Stimulated activated memory B cell treated with anti-CD40 and anti-IgM and Interleukin-4, amounts not matched to agents 10 μg/mL and 1 μg/mL and 100 μg/mL, for 72 hours (primary cell): ENCODE results near the gene PSMG1.
"Not testable (repeated sequence)": the region's sequence is repeated elsewhere in the genome, so short reads cannot be mapped to it uniquely, and the experiment has no call there.

Source experiments
- ATAC-seq: fragments of 150-1000 bp; cut with Tn5 transposase; 2 replicates; pipeline ENCODE4 v1.10.0; 2021
- H3K27ac Mint-ChIP-seq: one replicate; pipeline ENCODE4 v1.8.0; 2022; ENCODE audit warnings: mild to moderate bottlenecking, mixed read lengths
- H3K27me3 Mint-ChIP-seq: one replicate; pipeline ENCODE4 v1.8.0; 2022; ENCODE audit warnings: mixed read lengths
- H3K36me3 Mint-ChIP-seq: one replicate; pipeline ENCODE4 v1.8.0; 2022; ENCODE audit warnings: mixed read lengths
- H3K4me1 Mint-ChIP-seq: one replicate; pipeline ENCODE4 v1.8.0; 2022; ENCODE audit warnings: mixed read lengths
- H3K4me3 Mint-ChIP-seq: one replicate; pipeline ENCODE4 v1.8.0; 2022; ENCODE audit warnings: mild to moderate bottlenecking, moderate library complexity, mixed read lengths
- H3K9me3 Mint-ChIP-seq: one replicate; pipeline ENCODE4 v1.8.0; 2022; ENCODE audit warnings: mixed read lengths

The PSMG1 gene

DNA sequence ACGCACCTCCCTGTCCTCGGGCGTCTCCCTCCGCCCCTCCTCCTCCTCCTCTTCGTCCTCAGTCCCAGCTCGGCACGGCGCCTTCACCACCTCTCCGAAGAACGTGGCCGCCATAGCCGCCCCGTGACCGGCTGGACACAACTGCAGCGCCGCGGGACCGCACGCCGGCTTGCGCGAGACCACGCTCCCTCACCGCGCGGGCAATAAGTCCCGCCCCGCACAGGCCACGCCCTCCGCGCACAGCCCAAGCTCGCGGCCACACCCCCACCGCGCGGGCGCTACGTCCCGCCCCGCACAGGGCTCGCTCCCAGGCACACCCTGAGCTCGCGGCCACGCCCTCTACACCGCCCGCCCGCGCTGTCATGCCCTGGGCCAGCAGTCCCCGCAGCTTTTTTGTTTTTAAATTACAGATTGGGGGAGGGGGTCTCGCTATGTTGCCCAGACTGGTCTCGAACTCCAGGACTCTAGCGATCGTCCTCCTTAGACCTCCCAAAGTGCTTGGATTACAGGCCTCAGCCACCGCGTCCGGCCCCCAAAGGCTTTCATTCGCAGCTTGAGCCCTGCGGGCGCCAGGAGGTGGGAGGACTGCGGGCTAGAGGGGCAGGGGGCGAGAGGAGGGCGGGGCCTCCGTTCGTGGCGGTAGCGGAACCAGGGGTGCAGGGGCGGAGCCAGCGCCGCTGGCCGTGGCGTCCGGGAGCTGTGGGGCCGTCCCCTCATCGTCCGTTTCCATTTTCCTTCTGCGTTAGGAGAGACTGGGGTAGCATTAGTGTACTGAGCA lies at the start of gene PSMG1:
Gene PSMG1 (minus strand): TSS at position 180 of the 778 bp plus-strand sequence. CDS start 66 bp downstream, at position 114.
- H3K36me3 Mint-ChIP-seq: no peaks in the 10 kb centered on the region
- peak within 1 kb of the TSS; percentile 90 for H3K4me3 Mint-ChIP-seq
- H3K4me1 Mint-ChIP-seq: peaks cover 45% of the 10 kb centered on the region
- peak; percentile 99 for ATAC-seq
- H3K27ac Mint-ChIP-seq: peak within 1 kb of the TSS; percentile 88
- H3K9me3 Mint-ChIP-seq: no peaks in the 10 kb centered on the region
- no peaks in the 10 kb centered on the region for H3K27me3 Mint-ChIP-seq

- Mint-ChIP-seq H3K4me3 (no peak overlapping the region), H3K9me3 (no peaks in the 10 kb centered on the region), H3K27me3 (no peaks in the 10 kb centered on the region), H3K4me1 (no peaks in the 10 kb centered on the region), H3K36me3 (peaks cover 50% of the 10 kb centered on the region), H3K27ac (no peak overlapping the region)
- ATAC-seq: no peak
These were observed 49.6 kb upstream of the PSMG1 start for GRCh38 chr21:39232861-39233291.

DNA sequence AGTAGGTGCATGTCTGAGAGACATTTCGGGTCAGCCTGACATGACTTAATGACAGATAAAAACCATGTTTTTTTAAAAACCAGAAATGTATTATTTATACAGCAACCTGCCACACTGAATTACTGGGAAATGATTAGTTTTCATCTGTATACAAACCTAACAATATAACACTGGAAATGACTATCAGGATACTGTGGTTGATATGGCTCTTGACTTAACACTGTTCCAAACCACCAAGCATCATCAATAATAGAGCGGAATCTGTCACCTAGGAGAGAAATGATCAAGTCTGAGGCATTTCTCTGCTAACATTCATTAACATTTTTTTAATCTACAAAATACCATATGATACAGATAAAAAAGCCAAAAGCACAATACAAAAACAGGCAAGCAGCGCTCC lies 41.7 kb upstream of the PSMG1 start:
- Mint-ChIP-seq H3K4me1 (no peaks in the 10 kb centered on the region), H3K36me3 (peaks cover 58% of the 10 kb centered on the region), H3K4me3 (no peak overlapping the region), H3K27ac (no peak overlapping the region), H3K9me3 (no peaks in the 10 kb centered on the region), H3K27me3 (no peaks in the 10 kb centered on the region)
- ATAC-seq: no peak

DNA sequence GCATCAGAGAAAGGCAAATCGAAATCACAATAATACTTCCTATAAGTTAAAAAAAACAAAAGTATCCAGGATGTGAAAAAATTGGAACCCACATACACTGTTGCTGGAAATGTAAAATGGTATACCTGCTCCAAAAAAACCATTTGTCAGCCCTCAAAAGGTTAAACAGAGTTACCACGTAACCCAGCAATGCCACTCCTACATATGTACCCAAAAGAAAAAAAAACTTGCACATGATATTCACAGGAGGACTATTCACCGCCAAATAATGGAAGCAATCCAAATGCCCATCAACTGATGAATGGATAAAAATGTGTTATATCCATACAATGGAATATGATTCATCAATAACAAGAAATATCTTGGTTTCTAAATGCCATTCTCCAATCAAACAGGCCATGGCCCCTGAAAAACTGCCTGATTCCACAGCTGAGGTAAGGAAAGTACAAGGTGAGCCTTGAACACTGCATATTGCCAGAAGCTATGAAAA lies 38.8 kb upstream of the PSMG1 start:
- Mint-ChIP-seq H3K27ac (no peak overlapping the region), H3K4me3 (no peak overlapping the region), H3K36me3 (peaks cover 53% of the 10 kb centered on the region), H3K27me3 (no peaks in the 10 kb centered on the region), H3K9me3 (no peaks in the 10 kb centered on the region), H3K4me1 (no peaks in the 10 kb centered on the region)
- ATAC-seq: no peak

DNA sequence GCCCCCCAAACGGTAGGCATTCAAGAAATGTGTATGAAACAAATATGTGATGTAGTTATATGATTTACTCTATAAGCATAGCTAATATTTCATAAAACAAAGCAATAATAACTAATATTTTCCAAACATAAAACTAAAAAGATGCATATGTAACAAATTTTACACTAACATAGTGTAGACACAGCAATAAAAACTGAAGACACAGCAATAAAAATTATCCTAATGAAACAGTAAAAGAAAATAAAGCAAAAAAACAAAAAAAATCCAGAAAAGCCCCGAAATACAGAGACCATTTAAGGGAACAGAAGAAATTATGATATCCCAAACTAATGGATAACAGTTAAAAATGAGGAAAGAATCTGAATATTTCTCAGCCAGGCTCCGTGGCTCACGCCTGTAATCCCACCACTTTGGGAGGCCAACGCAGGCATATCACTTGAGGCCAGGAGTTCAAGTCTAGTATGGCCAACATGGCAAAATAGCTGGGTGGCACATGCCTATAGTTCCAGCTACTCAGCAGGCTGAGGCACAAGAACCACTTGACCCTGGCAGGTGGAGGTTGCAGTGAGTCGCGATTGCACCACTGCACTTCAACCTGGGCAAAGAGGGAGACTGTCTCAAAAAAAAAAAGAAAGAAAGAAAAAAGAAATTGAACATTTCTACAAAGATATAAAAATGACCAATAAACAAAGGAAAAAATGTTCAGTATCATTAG lies 38.2 kb upstream of the PSMG1 start:
- Mint-ChIP-seq H3K4me1 (no peaks in the 10 kb centered on the region), H3K4me3 (no peak overlapping the region), H3K27ac (no peak overlapping the region), H3K27me3 (no peaks in the 10 kb centered on the region), H3K9me3 (no peaks in the 10 kb centered on the region), H3K36me3 (peaks cover 49% of the 10 kb centered on the region)
- ATAC-seq: no peak

- not testable (repeated sequence) for H3K4me1 Mint-ChIP-seq, H3K27me3 Mint-ChIP-seq, ATAC-seq, H3K27ac Mint-ChIP-seq, H3K4me3 Mint-ChIP-seq, H3K9me3 Mint-ChIP-seq
- peaks cover 43% of the 10 kb centered on the region for H3K36me3 Mint-ChIP-seq
These were observed 37.6 kb upstream of the PSMG1 start for GRCh38 chr21:39220875-39221274.

- H3K27me3 Mint-ChIP-seq: no peaks in the 10 kb centered on the region
- H3K4me3 Mint-ChIP-seq: no peak overlapping the region
- peaks cover 38% of the 10 kb centered on the region for H3K36me3 Mint-ChIP-seq
- no peak for ATAC-seq
- H3K27ac Mint-ChIP-seq: no peak overlapping the region
- no peaks in the 10 kb centered on the region for H3K9me3 Mint-ChIP-seq
- H3K4me1 Mint-ChIP-seq: no peaks in the 10 kb centered on the region
These were observed 36.9 kb upstream of the PSMG1 start for GRCh38 chr21:39220150-39220549.

- no peak for ATAC-seq
- peaks cover 28% of the 10 kb centered on the region for H3K36me3 Mint-ChIP-seq
- H3K4me1 Mint-ChIP-seq: no peaks in the 10 kb centered on the region
- no peaks in the 10 kb centered on the region for H3K9me3 Mint-ChIP-seq
- H3K27ac Mint-ChIP-seq: no peak overlapping the region
- H3K4me3 Mint-ChIP-seq: no peak overlapping the region
- no peaks in the 10 kb centered on the region for H3K27me3 Mint-ChIP-seq
These were observed 34.8 kb upstream of the PSMG1 start for GRCh38 chr21:39218082-39218409.

DNA sequence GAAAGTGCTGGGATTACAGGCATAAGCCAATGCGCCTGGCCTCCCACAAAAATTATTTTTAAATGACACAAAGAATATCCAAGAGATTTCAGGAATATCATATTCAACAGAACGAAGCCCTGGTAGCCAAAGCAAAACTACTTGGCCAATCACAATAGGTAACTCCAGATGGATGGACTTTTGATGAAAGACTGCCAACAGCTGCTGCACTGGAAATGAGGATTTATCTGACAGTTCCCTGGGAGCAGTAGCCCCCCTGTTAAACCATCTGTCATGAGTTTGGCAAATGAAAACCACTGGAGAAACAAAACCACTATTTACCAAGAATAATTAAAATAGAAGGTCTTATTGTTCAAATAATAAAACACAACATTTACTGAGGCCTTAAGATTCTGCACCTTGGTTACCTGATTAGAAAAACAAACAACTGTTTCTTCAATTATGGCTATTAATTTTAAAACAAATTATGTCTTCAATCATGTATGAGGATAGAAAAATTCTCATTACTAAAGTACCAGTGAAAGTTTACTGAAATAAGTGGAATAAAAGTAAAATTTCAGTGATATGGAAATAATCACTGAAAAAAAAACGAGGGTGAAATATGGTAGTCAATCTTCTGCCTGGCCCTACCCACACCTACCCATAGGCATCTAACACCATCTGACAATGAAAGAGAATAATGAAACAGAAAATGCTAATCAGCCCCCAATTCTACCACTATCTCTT lies 34.3 kb upstream of the PSMG1 start:
- Mint-ChIP-seq H3K27ac (no peak overlapping the region), H3K4me1 (no peaks in the 10 kb centered on the region), H3K4me3 (no peak overlapping the region), H3K27me3 (no peaks in the 10 kb centered on the region), H3K9me3 (no peaks in the 10 kb centered on the region), H3K36me3 (peaks cover 28% of the 10 kb centered on the region)
- no peak for ATAC-seq

GRCh38 chr21:39216290-39216689 lies 33.0 kb upstream of the PSMG1 start:
- peaks cover 25% of the 10 kb centered on the region for H3K36me3 Mint-ChIP-seq
- H3K27me3 Mint-ChIP-seq: no peaks in the 10 kb centered on the region
- ATAC-seq: no peak
- no peaks in the 10 kb centered on the region for H3K4me1 Mint-ChIP-seq
- H3K9me3 Mint-ChIP-seq: no peaks in the 10 kb centered on the region
- H3K4me3 Mint-ChIP-seq: no peak overlapping the region
- H3K27ac Mint-ChIP-seq: no peak overlapping the region

DNA sequence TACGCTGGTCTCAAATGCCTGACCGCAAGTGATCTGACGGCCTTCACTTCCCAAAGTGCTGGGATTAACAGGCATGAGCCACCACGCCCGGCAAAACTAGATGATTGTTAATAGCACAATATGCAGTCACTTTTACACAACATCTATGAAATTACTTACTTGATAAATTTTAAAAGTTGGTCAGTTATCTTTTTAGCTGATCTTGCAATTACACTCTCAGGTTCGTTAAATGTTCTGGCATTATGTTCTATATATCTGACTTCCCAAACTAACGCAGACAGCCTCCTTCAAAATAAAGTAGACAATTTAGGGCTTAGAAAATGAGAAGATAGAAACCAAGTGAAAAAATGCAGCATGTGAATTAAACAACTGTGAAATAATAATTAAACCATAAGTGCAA lies 31.8 kb upstream of the PSMG1 start:
- no peak for ATAC-seq
- no peak overlapping the region for H3K27ac Mint-ChIP-seq
- peaks cover 32% of the 10 kb centered on the region for H3K36me3 Mint-ChIP-seq
- no peaks in the 10 kb centered on the region for H3K9me3 Mint-ChIP-seq
- no peaks in the 10 kb centered on the region for H3K4me1 Mint-ChIP-seq
- H3K4me3 Mint-ChIP-seq: no peak overlapping the region
- no peaks in the 10 kb centered on the region for H3K27me3 Mint-ChIP-seq

- H3K36me3 Mint-ChIP-seq: peaks cover 46% of the 10 kb centered on the region
- no peaks in the 10 kb centered on the region for H3K27me3 Mint-ChIP-seq
- H3K4me1 Mint-ChIP-seq: no peaks in the 10 kb centered on the region
- H3K9me3 Mint-ChIP-seq: no peaks in the 10 kb centered on the region
- no peak for ATAC-seq
- H3K27ac Mint-ChIP-seq: peak overlapping the region; percentile 40
- no peak overlapping the region for H3K4me3 Mint-ChIP-seq
These were observed 26.1 kb upstream of the PSMG1 start for GRCh38 chr21:39209334-39209688.

- no peaks in the 10 kb centered on the region for H3K4me1 Mint-ChIP-seq
- ATAC-seq: no peak
- peaks cover 42% of the 10 kb centered on the region for H3K36me3 Mint-ChIP-seq
- H3K27me3 Mint-ChIP-seq: no peaks in the 10 kb centered on the region
- H3K27ac Mint-ChIP-seq: peak overlapping the region; percentile 40
- H3K4me3 Mint-ChIP-seq: no peak overlapping the region
- no peaks in the 10 kb centered on the region for H3K9me3 Mint-ChIP-seq
These were observed 25.5 kb upstream of the PSMG1 start for GRCh38 chr21:39208624-39209333.

- Mint-ChIP-seq H3K27me3 (no peaks in the 10 kb centered on the region), H3K4me3 (no peak overlapping the region)
- no peak for ATAC-seq
These were observed 20.9 kb upstream of the PSMG1 start for GRCh38 chr21:39204134-39204533.

GRCh38 chr21:39198800-39199199 lies 15.5 kb upstream of the PSMG1 start:
- no peak overlapping the region for H3K27ac Mint-ChIP-seq
- H3K27me3 Mint-ChIP-seq: no peaks in the 10 kb centered on the region
- H3K4me3 Mint-ChIP-seq: no peak overlapping the region
- H3K36me3 Mint-ChIP-seq: peaks cover 55% of the 10 kb centered on the region
- H3K9me3 Mint-ChIP-seq: no peaks in the 10 kb centered on the region
- no peak for ATAC-seq
- H3K4me1 Mint-ChIP-seq: peaks cover 6% of the 10 kb centered on the region

More at GRCh38 chr21:39204134-39204533, 20.9 kb upstream of the PSMG1 start:
- Mint-ChIP-seq H3K4me1 (no peaks in the 10 kb centered on the region), H3K36me3 (peaks cover 30% of the 10 kb centered on the region), H3K27ac (no peak overlapping the region), H3K9me3 (no peaks in the 10 kb centered on the region)
